CD4-positive, alpha-beta T cell treated with Interleukin-21 for 1 hour (primary cell): ENCODE measurements around the gene PRKG1.

ENCODE experiments used
- DNase-seq: peaks from one replicate; pipeline ENCODE4 v3.0.0-alpha.2; 2020

PRKG1 gene

DNA sequence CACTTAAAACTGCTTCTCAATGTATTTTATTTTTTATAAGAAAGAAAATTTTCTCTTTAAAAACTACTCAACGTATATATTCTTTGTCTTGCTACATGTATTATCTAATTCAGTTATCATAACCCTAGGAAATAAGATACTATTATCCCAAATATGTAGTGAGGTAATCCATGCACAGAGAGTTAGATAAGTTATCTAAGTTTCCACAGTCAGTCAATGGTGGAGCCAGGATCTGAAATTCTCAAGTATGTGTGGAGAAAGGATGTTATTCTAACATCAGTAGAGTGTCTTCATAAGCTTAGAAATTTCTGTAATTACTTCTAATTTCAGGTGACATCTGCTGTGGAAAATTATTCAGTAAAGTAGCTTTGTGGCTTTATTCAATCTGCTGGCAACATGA, 385.2 kb downstream of the PRKG1 start:
- DNase-seq = no peak

DNA sequence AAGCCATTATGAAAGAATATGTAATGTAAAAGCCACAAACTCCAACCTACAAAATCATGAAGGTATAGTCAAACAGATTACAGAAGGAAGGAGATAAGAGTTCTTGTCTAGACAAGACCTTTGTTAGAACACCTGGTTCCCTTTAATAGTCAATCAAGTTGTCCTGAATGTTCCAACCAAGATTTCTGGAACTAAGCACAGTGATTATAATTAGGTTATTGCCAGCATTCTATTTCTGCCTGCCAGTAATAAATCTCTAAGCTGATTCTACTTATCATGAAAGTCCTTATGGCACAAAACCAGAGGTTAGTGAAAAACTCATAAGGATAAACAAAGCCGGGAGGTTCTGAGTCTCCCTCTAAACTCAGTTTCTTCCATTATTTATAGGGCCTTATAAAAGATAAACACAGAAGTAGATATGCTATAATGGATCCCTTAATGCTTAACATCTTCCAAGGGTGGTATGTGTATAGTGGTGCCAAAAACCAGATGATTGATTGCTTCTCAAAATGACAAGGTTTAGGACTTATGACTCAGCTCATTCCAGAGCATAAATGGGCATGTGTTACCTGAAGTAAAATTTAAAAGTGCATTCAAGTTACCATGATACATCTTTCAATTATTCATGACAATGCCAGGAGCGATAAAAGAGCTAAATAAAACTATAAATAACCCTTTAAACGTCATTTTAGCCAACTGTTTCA, 387.9 kb downstream of the PRKG1 start:
- DNase-seq = no peak

DNA sequence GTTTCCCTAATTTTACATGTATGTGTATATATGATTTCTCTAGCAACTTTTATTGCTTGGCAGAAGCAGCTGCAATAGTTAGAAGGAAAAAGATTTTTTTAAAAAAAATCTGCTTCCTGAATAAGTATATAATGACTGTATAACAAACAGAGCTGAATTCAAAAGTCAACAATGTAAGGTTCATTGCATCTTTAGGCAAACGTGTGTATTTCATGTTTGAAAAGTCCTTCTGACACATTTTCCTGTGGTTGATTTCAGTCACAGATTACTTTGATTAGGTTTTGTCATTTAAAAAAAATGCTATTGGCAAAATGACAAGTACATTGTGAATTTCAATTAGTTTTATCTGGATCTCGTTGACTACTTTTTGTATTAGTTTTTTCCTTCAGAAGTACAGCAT, 394.1 kb downstream of the PRKG1 start:
- DNase-seq = no peak

DNA sequence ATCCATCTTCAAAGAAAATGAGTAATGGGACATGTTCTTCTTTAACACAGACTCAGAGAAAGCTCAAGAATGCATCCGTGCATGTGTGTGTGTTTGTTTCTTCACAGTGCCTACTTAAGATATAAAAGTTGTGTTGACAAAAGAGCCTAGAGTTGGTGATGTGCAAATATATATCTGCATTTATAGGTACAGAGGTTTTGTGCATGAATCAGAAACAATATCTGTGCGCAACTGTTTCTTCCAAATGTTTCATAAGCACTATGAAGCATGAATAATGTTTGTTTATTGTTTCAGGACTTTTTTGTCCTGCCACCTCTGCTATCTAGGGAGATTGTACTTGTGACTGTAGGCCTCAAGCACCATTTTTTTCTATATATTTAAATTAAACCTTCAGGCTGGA, 395.4 kb downstream of the PRKG1 start:
- DNase-seq = no peak

DNA sequence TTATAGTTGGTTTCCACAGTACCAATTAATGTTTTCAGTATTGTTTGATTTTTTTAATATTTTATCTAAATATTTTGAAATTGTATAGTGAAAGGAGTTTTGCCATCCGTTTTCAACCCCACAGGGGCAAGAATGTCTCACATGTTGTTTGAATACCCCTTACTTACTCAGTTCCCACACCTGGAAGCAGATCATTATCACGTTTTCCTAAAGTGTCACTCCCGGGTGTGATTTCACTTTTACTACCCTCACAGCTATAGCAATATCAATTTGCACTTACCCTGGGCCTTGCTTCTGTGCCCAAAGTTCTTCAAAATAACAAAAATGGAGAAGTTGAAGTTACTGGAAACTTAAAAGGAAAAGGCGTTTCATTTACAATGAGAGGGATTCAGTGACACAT, 397.0 kb downstream of the PRKG1 start:
- DNase-seq = no peak

DNA sequence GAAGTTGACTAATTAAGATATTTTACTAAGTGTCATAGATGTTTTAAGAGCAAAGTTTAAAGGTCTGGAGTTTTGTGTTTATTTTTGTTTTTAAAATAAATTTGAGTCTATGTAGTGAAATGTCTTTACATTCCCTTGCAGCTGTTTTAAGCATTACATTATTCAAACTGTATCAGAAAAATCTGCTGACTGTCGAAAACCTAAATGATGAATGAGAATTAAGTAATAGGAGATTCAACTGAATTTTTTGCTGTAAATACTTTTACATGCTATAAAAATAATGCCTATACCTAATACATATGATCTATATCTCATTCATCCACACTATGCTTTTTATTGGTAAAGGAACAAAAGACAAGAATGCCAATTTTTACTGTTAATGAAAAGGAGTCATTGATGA, 397.9 kb downstream of the PRKG1 start:
- no peak for DNase-seq

DNA sequence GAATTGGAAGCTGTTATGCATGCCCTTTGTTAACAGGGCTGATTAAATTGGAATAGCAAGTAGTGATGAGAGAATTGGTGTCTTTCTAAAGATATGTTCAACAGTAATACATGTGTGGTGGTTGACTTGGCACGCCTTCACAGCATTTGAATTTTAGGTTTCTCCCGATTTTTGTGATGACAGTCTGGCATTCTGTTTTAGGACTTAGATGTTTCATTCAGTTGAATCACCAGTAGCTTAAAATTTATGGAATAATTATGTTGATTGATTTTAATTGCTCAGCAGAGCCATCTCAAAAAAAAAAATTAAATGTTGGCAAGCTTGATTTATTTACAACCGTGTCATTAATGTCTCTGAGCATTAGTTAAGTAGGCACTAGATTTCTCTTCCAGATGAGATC, 405.4 kb downstream of the PRKG1 start:
- DNase-seq = no peak

DNA sequence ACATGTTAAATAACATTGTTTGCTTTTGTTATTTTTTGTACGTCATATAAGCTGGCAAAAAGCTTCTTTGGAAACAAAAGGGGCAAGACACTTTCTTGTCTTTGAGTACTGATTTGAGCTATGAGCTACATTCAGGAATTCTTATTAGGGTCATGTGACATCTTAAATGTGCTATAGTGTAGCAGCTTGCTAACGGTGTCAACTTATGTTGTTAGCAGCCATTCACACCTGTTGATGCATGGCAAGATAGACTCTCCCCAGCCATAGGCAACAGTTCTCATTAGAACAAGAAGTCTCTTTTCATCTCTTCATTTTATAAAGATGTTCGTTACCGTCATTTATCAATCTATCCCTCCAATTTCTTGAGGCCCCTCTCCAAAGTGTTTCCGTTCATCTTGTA, 411.4 kb downstream of the PRKG1 start:
- DNase-seq = no peak

DNA sequence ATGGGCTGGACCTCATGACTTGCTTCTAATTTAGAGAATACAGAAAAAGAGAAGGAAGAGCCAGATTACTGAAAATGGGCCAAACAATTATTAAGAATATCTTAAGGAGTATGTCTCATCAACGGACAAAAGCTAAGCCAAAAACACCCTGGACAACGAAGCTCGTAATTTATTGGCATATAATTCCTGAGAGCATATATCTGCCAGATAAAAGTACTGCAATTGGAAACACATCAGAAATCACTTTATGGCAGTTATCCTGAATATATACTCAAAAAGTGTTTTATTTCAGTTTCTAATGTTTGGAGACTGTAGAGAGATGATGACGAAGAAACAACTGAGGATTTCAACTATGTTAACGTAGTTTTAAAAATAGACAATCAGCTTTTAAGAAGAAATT, 413.3 kb downstream of the PRKG1 start:
- no peak for DNase-seq

DNA sequence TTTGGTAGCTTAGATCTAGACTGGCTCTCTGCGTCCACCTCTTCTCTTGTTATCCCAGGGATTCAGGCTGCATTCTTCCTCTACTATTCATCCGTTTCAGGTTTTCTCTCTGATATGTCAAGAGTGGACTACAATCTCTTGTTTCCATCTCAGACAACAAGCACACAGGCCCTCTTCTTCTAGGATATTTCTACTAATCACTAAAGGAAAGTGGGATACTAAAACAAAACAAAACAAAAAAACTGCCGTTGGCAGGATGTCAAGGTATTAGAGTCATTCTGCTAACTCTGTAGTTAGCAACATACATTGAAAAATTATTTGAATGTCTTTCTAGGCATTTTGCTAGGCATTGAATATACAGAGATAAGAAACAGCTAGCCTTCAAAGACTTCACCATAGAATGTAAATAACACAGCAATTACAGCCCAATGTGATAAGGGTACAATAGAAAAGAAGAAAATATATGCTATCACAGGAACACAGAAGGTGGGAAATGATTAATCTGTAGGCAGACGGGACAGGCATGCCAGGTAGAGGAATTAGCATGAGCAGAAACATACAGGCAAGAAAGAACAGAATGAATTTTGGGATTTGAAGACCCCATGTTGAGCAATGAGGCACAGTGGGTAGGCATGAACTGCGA, 414.6 kb downstream of the PRKG1 start:
- no peak for DNase-seq

DNA sequence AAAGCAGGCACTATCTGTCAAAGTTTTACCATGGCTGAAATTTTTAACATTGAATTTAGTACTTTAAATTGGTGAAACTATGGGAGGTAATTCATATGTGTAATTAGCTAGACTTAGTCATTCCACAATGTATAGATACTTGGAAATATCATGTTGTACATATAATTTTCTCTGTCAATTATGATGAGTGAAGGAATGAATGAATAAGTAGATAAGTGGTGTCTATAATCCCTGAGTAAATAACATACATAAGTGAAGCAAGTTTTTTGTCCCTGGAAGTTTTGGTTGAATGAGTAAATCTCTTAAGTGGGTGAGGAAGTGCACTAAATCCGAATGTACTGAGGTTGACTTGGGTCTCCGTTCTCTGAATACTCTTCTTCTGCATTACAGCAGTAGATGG, 424.1 kb downstream of the PRKG1 start:
- no peak for DNase-seq

DNA sequence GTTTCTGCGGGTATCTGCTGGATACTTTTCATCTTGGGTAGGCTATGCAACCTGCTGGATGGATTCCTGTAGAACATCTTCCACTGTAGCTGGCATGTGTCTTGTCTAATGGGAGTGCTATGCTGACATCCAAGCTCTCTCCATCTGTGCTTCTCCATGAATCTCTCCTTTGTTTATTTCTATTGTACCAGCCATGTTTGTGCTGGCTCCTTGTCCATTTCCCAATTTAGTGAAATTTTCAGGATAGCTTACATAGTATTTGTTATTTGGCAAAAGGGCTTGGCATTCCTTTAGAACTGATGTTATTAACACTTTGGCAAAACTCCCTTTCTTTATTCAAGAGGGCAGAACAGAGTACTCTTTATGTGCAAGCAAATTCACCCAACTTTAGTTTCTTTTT, 427.1 kb downstream of the PRKG1 start:
- no peak for DNase-seq

DNA sequence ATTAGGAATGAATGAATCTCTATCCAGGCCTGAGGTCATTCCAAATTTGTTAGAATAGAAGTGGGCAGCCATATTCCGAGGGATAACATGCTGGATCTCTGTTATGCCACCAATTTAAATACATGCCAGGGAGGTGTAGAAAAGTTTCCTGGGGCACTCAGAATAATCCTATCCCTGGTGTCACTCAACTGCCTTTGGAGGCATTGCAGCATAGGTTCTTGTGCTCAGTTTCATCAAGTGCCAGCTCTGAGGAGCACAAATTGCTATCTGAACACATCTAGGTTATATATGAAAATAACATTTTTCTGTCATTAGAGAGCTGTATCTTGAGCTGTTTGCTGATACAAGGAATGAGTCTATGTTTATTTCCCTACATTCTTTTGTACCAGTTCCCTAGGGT, 427.8 kb downstream of the PRKG1 start:
- no peak for DNase-seq

DNA sequence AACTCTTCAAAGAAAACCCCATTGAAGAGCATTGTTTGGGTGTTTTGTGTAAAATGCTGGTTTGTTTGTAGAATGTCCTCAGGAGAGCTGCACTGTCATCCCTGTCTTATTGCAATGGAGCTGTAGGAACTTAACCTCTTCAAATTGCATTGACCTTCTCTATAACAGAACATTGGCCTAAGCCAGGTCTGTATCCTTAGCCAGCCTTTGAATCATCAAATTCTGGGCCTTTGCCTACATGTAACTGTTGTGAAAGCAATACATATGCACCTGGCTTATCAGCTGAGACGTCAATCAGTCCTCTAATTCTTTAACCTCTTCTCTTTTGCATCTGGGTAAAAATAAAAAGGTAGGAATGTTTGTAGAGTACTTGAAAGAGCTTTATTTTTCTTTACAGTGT, 429.1 kb downstream of the PRKG1 start:
- DNase-seq = no peak

DNA sequence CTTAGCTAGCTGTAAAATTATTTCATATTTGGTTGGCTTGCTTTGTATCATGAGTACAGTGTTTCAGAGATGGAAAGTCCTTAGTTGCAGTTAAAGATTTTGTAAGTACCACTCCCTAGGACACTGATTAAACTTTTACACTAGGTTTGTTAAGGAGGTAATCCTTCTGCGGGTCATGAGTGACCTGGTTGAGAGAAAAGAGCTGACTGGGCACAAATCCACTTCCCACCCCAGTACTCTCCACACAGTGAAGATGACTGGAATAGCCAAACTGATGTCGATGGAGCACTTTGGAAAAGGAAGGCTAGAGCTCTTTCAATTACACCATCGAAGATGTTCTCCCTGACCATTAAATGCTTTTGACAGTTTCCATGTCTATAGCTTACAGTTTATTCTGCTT, 433.2 kb downstream of the PRKG1 start:
- DNase-seq = no peak

DNA sequence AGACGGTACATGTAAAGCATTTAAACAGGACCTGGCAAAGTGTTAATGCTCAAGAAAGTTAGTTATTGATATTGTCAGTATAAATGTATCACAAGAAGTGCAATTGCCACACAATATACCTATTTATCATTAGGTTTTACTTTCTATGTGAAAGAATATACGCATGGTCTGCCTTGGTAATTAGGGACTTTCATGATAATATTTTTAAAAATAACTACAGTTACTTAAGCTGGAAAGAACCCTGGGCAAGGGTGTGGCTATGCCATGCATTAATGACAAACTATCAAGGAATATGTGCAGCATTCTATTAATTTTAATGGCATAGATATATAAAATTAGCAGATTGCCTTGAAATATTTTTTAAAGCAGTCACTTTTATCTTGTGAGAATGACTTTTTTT, 433.9 kb downstream of the PRKG1 start:
- DNase-seq = no peak

DNA sequence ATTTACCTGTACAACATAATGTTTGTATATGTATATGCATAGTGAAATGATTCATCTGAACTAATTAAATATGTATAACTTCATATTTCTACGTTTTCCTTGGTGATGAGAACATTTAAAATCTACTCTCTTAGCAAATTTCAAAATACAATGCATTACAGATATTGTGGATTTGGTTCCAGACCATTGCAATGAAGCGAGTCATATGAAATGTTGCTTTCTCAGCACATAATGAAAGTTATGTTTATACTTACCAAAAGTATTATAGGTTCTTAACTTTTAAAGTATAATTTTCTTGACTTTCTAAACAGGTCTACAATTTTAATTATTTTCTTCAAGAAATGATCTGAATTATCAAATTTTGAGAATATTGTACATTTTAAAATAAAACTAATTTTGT, 435.9 kb downstream of the PRKG1 start:
- DNase-seq = no peak

DNA sequence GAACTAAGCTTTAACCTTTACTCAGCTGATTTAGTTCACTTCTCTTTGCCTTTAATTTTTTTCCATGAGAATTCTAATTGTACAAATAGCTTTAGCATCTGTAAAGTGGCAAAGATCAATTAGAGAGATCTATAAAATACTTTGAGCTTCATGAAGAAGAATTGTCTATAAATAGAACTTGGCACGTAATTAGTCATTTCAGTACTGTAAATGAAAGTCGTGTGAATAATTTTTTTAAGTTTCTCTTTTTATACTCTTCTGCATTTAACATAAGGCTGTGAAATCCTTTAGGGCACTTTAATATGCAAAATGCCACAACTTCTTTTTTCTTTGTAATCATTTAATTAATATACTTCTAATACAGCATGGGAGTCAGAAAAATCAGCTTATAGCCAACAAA, 447.3 kb downstream of the PRKG1 start:
- DNase-seq = no peak

DNA sequence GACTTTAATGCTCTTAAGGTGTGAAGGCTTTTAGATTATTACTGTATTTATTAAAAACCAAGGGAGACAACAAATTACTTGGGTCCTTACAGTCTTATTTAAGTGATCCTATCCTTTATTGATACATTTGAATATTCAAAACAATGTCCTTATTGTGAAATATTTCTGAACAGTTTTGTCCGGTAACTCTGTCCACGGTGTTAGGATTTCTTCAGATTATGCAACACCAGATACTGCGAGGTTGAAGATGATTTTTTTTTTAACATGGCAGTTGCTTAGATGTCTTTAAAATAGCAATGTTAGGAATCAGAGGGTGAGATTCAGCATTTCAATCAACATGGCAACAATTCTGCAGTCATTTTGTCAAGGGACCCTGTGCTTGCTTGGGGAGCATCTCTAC, 448.6 kb downstream of the PRKG1 start:
- no peak for DNase-seq

DNA sequence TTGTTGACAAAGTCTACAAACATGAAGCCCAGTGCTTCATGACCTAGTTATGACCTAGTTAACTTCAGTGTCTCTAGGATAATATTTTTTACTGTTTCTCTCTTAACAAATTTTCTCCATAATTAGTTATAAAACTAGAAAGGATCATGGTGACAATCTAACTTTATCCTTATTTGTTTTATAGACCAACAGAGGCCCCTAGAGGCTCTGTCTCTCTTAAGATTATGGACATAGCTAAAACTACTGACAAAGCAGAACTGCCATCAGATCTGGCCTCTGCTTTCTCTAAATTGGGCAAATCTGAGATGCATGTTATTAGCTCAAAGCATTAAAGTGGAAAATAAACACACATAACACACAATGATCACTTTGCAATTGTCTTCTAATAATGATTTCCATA, 449.2 kb downstream of the PRKG1 start:
- DNase-seq = no peak

DNA sequence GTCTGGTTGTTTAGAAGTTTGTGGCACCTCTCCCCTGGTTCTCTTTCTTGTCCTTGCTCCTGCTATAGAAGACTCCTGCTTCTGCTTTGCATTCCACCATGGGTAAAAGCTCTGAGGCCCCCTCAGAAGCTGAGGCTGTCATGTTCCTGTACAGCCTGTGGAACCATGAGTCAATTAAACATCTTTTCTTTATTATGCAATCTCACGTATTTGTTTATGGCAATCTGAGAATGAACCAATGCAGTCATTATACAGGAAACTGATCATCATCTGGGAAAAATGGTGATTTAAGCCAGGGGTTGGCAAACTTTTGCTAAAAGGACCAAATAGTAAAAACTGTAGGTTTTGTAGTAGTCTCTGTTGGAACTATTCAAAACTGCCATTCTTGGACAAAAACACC, 449.8 kb downstream of the PRKG1 start:
- DNase-seq = no peak

DNA sequence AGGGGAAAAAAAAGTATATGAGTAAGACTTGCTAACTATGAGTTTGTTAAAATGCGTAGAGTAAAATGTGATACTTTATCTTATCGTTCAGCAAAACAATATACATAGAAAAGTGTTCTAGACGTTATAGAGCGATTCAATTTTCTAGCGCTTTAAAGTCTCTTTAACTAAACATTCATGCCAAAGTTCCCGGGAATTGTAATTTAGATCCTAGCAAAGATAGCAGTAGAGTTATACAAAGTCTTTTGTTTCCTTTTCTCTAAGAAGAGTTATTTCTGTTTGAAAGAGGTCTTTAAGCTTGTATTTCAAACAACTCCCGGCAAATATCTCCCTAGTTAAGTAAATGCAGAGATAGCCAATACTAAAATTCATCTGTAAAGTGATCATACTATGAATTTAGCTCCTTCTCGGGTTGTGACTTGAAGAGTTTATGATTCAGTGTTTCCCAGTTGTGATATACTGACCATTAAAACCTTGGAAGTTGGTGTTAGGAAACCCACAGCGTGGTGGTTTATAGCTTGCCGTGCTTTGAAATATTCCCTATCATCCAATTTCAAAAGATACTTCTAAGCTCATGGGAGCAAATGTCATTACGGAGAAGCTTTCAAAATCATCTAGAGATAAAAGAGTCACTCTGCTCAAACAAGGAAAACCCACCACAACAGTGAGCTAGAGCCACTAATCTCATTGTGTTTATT, 453.4 kb downstream of the PRKG1 start:
- DNase-seq = no peak

DNA sequence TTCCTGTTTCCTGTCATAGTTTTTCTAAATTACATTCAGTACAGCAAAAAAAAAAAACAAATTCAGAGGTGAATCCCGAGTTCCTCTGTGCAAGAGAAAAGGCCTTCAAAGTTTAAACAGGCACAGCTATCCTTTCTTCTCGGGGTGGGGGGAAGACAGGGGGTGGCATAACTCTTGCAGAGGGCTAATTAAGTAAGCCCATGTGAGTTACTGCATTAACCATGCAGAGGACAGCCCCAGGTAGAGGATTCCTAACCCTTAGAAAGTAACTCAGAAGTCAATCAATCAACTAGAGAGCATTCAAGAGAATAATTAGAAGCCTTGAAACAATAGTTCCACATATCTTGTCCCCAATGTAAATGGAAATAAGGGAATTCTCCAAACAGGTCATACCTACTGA, 454.2 kb downstream of the PRKG1 start:
- no peak for DNase-seq

DNA sequence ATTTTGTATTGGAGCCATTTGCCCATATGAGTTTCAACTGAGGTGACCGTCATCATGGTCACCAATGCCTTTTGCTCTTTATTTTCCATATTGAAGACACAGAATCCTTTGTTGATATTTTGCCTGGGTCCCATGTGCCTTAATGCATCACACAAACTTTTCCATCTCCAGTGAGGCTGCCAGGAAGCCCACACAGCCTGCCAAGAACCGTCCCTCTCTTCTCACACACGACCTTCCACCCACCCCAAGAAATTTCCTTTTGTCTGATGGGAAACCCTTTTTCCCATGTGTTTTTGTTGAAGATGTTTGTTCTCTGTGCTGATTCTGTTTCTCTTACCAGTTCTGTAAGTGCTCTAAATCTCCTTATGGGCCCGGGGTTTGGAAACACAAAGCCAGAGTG, 456.3 kb downstream of the PRKG1 start:
- no peak for DNase-seq

DNA sequence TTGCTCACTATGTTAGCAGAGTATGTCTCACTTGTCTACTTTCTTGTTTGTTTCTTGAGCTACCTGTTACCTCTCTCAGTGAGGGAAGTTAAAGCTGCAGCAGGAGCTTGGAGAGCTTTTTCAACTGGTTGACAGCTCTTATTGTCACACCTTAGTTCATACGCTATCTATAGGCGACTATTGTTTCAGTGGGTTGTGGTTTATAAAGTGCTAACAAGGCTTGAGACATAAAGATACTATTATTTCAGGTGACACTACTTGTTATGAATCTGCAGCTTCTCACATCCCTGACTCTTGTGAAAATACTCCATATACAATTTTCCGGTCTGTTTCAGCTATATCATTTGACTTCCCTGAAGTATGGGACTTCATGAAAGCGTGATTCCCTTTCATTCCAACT, 457.8 kb downstream of the PRKG1 start:
- DNase-seq = no peak
